MG63 (cell line): Measurements from ENCODE around the gene RAB3GAP1. TPM values are rescaled to one million over a fixed set of nuclear protein-coding genes. Genes with fewer than 3 reads are reported as not detected.

ENCODE experiments used
- DNase-seq: peaks from one replicate; pipeline ENCODE4 v3.0.0-alpha.2; 2020
- H3K27me3 ChIP-seq: fragments of 250-450 bp; sonication (Bioruptor Pico); 2 replicates; pipeline ENCODE4 v1.5.1; 2020; ENCODE audit warnings: mild to moderate bottlenecking, moderate library complexity
- H3K36me3 ChIP-seq: fragments of 250-450 bp; sonication (Bioruptor Pico); 2 replicates; pipeline ENCODE4 v1.5.1; 2020; ENCODE audit warnings: mild to moderate bottlenecking, moderate library complexity
- H3K4me3 ChIP-seq: fragments of 250-450 bp; sonication (Bioruptor Pico); 2 replicates; pipeline ENCODE4 v1.5.1; 2020; ENCODE audit warnings: mild to moderate bottlenecking, moderate library complexity
- H3K9me3 ChIP-seq: fragments of 250-450 bp; sonication (Bioruptor Pico); 2 replicates; pipeline ENCODE4 v1.5.1; 2020; ENCODE audit warnings: mild to moderate bottlenecking, moderate library complexity
- total RNA-seq: library from RNA; depleted of rRNA; stranded (reverse); fragments of >200 nt; shearing (Covaris generic); gene quantifications from 2 replicates; pipeline ENCODE4 v1.2.3, GENCODE V29; 2014; ENCODE audit warnings: low replicate concordance; rRNA removed

Gene RAB3GAP1
- total RNA-seq, 1 experiment from 2014 or later, result 57.3 TPM

- no peaks in the 10 kb centered on the region for H3K9me3 ChIP-seq
- no peaks in the 10 kb centered on the region for H3K27me3 ChIP-seq
- DNase-seq, result no peak
- peaks cover 2% of the 10 kb centered on the region; the same call in 1 of the 2 replicates for H3K36me3 ChIP-seq
- H3K4me3 ChIP-seq, result no peak overlapping the region
Observed at GRCh38 chr2:135208016-135208415, 155.9 kb downstream of the RAB3GAP1 start.

- Histone ChIP-seq H3K27me3 (no peaks in the 10 kb centered on the region), H3K4me3 (no peak overlapping the region), H3K9me3 (no peaks in the 10 kb centered on the region), H3K36me3 (no peaks in the 10 kb centered on the region; the same call in 1 of the 2 replicates)
- DNase-seq, result no peak
Observed at GRCh38 chr2:135212757-135213156, 160.7 kb downstream of the RAB3GAP1 start.

GRCh38 chr2:135218426-135218825, 166.3 kb downstream of the RAB3GAP1 start:
- H3K36me3 ChIP-seq, result no peaks in the 10 kb centered on the region
- H3K9me3 ChIP-seq, result no peaks in the 10 kb centered on the region
- H3K4me3 ChIP-seq, result no peak overlapping the region
- DNase-seq, result no peak
- H3K27me3 ChIP-seq, result no peaks in the 10 kb centered on the region

GRCh38 chr2:135219226-135219625, 167.1 kb downstream of the RAB3GAP1 start:
- Histone ChIP-seq H3K9me3 (no peaks in the 10 kb centered on the region), H3K4me3 (no peak overlapping the region), H3K36me3 (no peaks in the 10 kb centered on the region), H3K27me3 (no peaks in the 10 kb centered on the region)
- DNase-seq, result no peak

Other genes with a start within 250 kb of the RAB3GAP1 start
- not detected in 2 replicates for gene ACMSD, start 213.7 kb upstream of the RAB3GAP1 start, total RNA-seq
- gene CCNT2, start 133.5 kb upstream of the RAB3GAP1 start, total RNA-seq, result 9.0 and 11.2 TPM in 2 replicates
- not detected in 2 replicates for gene MAP3K19, start 4.8 kb upstream of the RAB3GAP1 start, total RNA-seq